ENCODE measurements around the gene DNAJC10. TPM values are rescaled to one million over a fixed set of nuclear protein-coding genes. Genes with fewer than 3 reads are reported as not detected.

DNAJC10 gene
- total RNA-seq, 1 experiment from 2014 or later = 160 TPM

- intact Hi-C loops (cut with micrococcal nuclease; ENCODE audit: unreplicated experiment) = no loop called here
- Histone ChIP-seq H3K9me2 (ENCODE audit: insufficient read depth) (no peaks in the 10 kb centered on the region), H4K20me1 (ENCODE audit: insufficient read depth) (no peaks in the 10 kb centered on the region), H3F3A (ENCODE audit: insufficient read depth, low read depth) (no peaks in the 10 kb centered on the region), H3K4me1 (replicated peaks; ENCODE audit: insufficient read depth) (no peaks in the 10 kb centered on the region), H3K4me2 (no peak overlapping the region), H3K27ac (no peak overlapping the region), H3K27me3 (ENCODE audit: insufficient read depth, low read depth) (no peaks in the 10 kb centered on the region), H3K79me2 (ENCODE audit: low read depth) (no peaks in the 10 kb centered on the region), H3K4me3 (no peak overlapping the region), H3K36me3 (ENCODE audit: low read depth) (no peaks in the 10 kb centered on the region), H2AFZ (no peak overlapping the region), H3K9me3 (ENCODE audit: insufficient read depth, low read depth) (no peaks in the 10 kb centered on the region)
- no TSS peak for BruUV-seq (replicated peaks)
- POLR2A ChIA-PET (ENCODE audit: unreplicated experiment) = interaction anchor here (0.7 kb wide), 1 partner anchor 191 kb away, joined by 9 read pairs; no protein-coding TSS in a partner anchor
- CTCF ChIA-PET = no interaction called here
- TF ChIP-seq CTCF (conservative IDR thresholded peaks at IDR 0.05) (no peak), EZH2 (IDR thresholded peaks at IDR 0.05; ENCODE audit: low read depth) (no peak)
- DNase-seq = no peak
Measured at GRCh38 chr2:182822733-182823132, 106.7 kb downstream of the DNAJC10 start.

GRCh38 chr2:182824056-182824766 lies 108.2 kb downstream of the DNAJC10 start:
- Histone ChIP-seq H2AFZ (peak overlapping the region; percentile 2; the same call in 1 of the 2 replicates), H3K27ac (no peak overlapping the region), H3K9me3 (ENCODE audit: insufficient read depth, low read depth) (no peaks in the 10 kb centered on the region), H3K27me3 (ENCODE audit: insufficient read depth, low read depth) (no peaks in the 10 kb centered on the region), H3K36me3 (ENCODE audit: low read depth) (no peaks in the 10 kb centered on the region), H3K79me2 (ENCODE audit: low read depth) (no peaks in the 10 kb centered on the region), H3K4me3 (no peak overlapping the region), H3F3A (ENCODE audit: insufficient read depth, low read depth) (no peaks in the 10 kb centered on the region), H3K9me2 (ENCODE audit: insufficient read depth) (no peaks in the 10 kb centered on the region), H3K4me1 (replicated peaks; ENCODE audit: insufficient read depth) (no peaks in the 10 kb centered on the region), H4K20me1 (ENCODE audit: insufficient read depth) (no peaks in the 10 kb centered on the region), H3K4me2 (no peak overlapping the region)
- CTCF ChIA-PET = no interaction called here
- no TSS peak for BruUV-seq (replicated peaks)
- intact Hi-C loops (cut with micrococcal nuclease; ENCODE audit: unreplicated experiment) = no loop called here
- TF ChIP-seq EZH2 (IDR thresholded peaks at IDR 0.05; ENCODE audit: low read depth) (no peak), CTCF (conservative IDR thresholded peaks at IDR 0.05) (no peak)
- DNase-seq = no peak
- POLR2A ChIA-PET (ENCODE audit: unreplicated experiment) = interaction anchor here (0.6 kb wide), 2 partner anchors 13 to 588 kb away, joined by 3 to 5 read pairs; no protein-coding TSS in a partner anchor

GRCh38 chr2:182824767-182825158 lies 108.7 kb downstream of the DNAJC10 start:
- no peaks in the 10 kb centered on the region for H3K9me3 ChIP-seq (ENCODE audit: insufficient read depth, low read depth)
- H3K79me2 ChIP-seq (ENCODE audit: low read depth) = no peaks in the 10 kb centered on the region
- ChIA-PET POLR2A (ENCODE audit: unreplicated experiment) (no interaction called here), CTCF (no interaction called here)
- no peaks in the 10 kb centered on the region for H3K36me3 ChIP-seq (ENCODE audit: low read depth)
- H3K27ac ChIP-seq = no peak overlapping the region
- intact Hi-C loops (cut with micrococcal nuclease; ENCODE audit: unreplicated experiment) = no loop called here
- peak overlapping the region; percentile 2; the same call in 1 of the 2 replicates for H2AFZ ChIP-seq
- TF ChIP-seq EZH2 (IDR thresholded peaks at IDR 0.05; ENCODE audit: low read depth) (no peak), CTCF (conservative IDR thresholded peaks at IDR 0.05) (no peak)
- no TSS peak for BruUV-seq (replicated peaks)
- no peaks in the 10 kb centered on the region for H3K27me3 ChIP-seq (ENCODE audit: insufficient read depth, low read depth)
- no peaks in the 10 kb centered on the region for H4K20me1 ChIP-seq (ENCODE audit: insufficient read depth)
- H3K4me2 ChIP-seq = no peak overlapping the region
- H3K9me2 ChIP-seq (ENCODE audit: insufficient read depth) = no peaks in the 10 kb centered on the region
- no peaks in the 10 kb centered on the region for H3F3A ChIP-seq (ENCODE audit: insufficient read depth, low read depth)
- DNase-seq = no peak
- H3K4me1 ChIP-seq (replicated peaks; ENCODE audit: insufficient read depth) = no peaks in the 10 kb centered on the region
- H3K4me3 ChIP-seq = no peak overlapping the region
